ENCODE results near the gene L3MBTL4.
"Not testable (repeated sequence)": the region's sequence is repeated elsewhere in the genome, so short reads cannot be mapped to it uniquely, and the experiment has no call there.

Gene L3MBTL4

GRCh38 chr18:6382963-6383362 is 31.7 kb downstream of the L3MBTL4 start:
- Mint-ChIP-seq H3K4me1 (no peaks in the 10 kb centered on the region), H3K27me3 (no peaks in the 10 kb centered on the region), H3K27ac (no peak overlapping the region), H3K4me3 (no peak overlapping the region), H3K9me3 (peaks cover 8 to 9% of the 10 kb centered on the region in 2 donors)
- no peak for ATAC-seq
- DNase-seq = no peak

GRCh38 chr18:6377473-6377872 is 37.2 kb downstream of the L3MBTL4 start:
- not testable (repeated sequence) for H3K4me3 Mint-ChIP-seq, DNase-seq, H3K27me3 Mint-ChIP-seq, H3K4me1 Mint-ChIP-seq, H3K27ac Mint-ChIP-seq, ATAC-seq
- H3K9me3 Mint-ChIP-seq = peaks cover 9 to 30% of the 10 kb centered on the region in 2 donors

- DNase-seq (no peak), ATAC-seq (no peak)
- Mint-ChIP-seq H3K27ac (no peak overlapping the region), H3K27me3 (no peaks in the 10 kb centered on the region), H3K4me3 (no peak overlapping the region), H3K9me3 (peaks cover 5 to 30% of the 10 kb centered on the region in 2 donors), H3K4me1 (no peaks in the 10 kb centered on the region)
These were observed 38.1 kb downstream of the L3MBTL4 start for GRCh38 chr18:6376433-6377229.

GRCh38 chr18:6374935-6375529 is 39.7 kb downstream of the L3MBTL4 start:
- Mint-ChIP-seq H3K9me3 (peaks cover 5 to 25% of the 10 kb centered on the region in 2 donors), H3K4me3 (no peak overlapping the region), H3K27ac (peak overlapping the region in 1 of 2 donors; percentile 19), H3K4me1 (no peaks in the 10 kb centered on the region), H3K27me3 (no peaks in the 10 kb centered on the region)
- ATAC-seq (no peak), DNase-seq (no peak)

DNA sequence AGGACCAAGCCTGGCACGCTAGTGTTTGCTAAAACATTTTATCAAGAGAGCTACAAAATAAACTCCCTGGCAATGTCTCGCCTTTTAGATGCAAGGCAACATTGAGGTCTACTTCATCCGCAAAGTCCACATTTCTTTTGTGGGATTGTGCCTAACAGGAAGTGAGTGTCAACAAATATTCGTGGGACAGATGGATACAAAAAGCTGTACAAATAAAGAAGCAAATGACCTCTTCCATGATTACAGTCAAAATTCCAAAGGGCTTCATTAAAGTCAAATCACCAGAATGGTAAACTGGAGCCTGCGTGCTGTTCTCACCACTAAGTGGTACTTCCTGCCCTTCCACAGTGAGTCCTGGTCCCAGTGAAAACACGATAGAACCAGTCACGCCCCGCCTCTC is 40.4 kb downstream of the L3MBTL4 start:
- Mint-ChIP-seq H3K9me3 (peaks cover 5 to 22% of the 10 kb centered on the region in 2 donors), H3K4me3 (no peak overlapping the region), H3K27me3 (no peaks in the 10 kb centered on the region), H3K4me1 (no peaks in the 10 kb centered on the region), H3K27ac (no peak overlapping the region)
- ATAC-seq (no peak), DNase-seq (no peak)

DNA sequence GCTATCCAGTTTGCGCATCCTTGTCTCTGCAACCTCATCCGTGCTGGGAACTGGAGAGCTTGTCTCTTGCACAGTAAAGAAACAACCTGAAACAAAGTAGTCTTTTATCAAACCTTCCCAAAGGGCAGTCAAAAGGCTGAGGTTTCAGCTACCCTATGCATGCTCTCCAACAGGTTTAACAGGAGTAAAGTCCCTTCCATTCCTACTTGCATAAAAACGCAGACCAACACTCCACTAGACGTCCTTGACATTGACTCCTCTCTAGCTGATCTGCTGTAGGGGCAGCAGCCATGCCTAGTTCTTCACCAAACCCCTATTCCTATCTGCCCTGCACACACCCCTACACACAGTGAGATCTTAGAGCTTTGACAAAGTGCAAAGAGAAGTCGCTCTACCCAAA is 41.5 kb downstream of the L3MBTL4 start:
- DNase-seq (no peak), ATAC-seq (no peak)
- H3K9me3 Mint-ChIP-seq = peaks cover 5 to 24% of the 10 kb centered on the region in 2 donors
- no peak overlapping the region for H3K27ac Mint-ChIP-seq
- no peak overlapping the region for H3K4me3 Mint-ChIP-seq
- H3K27me3 Mint-ChIP-seq = no peaks in the 10 kb centered on the region
- no peaks in the 10 kb centered on the region for H3K4me1 Mint-ChIP-seq

- DNase-seq = no peak
- no peak overlapping the region for H3K4me3 Mint-ChIP-seq
- no peaks in the 10 kb centered on the region for H3K4me1 Mint-ChIP-seq
- no peak for ATAC-seq
- peaks cover 2 to 22% of the 10 kb centered on the region in 2 donors for H3K9me3 Mint-ChIP-seq
- no peak overlapping the region for H3K27ac Mint-ChIP-seq
- no peaks in the 10 kb centered on the region for H3K27me3 Mint-ChIP-seq
These were observed 43.6 kb downstream of the L3MBTL4 start for GRCh38 chr18:6370886-6371635.

DNA sequence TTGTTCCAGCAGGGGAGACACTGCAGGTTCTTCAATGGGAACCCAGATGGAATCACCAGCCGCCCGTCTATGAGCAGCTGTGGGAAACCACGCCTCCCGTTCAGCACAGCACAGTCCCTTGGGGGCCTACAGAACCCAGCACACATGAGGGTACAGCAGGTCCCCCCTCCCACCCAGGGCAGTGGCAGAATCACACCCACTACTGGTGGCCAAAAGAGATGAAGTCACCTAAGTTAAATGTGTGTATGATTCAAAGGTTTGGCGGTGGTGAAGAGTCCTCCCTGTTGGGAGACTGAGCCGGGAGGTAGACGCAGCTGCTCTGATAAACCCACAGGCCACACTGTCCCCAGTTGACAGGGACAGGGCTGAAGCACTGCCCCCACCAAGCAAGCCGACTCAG is 44.3 kb downstream of the L3MBTL4 start:
- H3K4me1 Mint-ChIP-seq = no peaks in the 10 kb centered on the region
- DNase-seq (no peak), ATAC-seq (no peak)

GRCh38 chr18:6368017-6368416 is 46.7 kb downstream of the L3MBTL4 start:
- Mint-ChIP-seq H3K4me3 (no peak overlapping the region), H3K9me3 (peaks cover 0 to 5% of the 10 kb centered on the region in 2 donors), H3K27me3 (no peaks in the 10 kb centered on the region), H3K4me1 (no peaks in the 10 kb centered on the region), H3K27ac (no peak overlapping the region)
- DNase-seq (no peak), ATAC-seq (no peak)

More for the DNA sequence above, 44.3 kb downstream of the L3MBTL4 start:
- peaks cover 0 to 16% of the 10 kb centered on the region in 2 donors for H3K9me3 Mint-ChIP-seq
- no peaks in the 10 kb centered on the region for H3K27me3 Mint-ChIP-seq
- H3K4me3 Mint-ChIP-seq = no peak overlapping the region
- no peak overlapping the region for H3K27ac Mint-ChIP-seq

- Mint-ChIP-seq H3K4me3 (no peak overlapping the region), H3K27me3 (no peaks in the 10 kb centered on the region), H3K9me3 (peaks cover 0 to 5% of the 10 kb centered on the region in 2 donors), H3K4me1 (no peaks in the 10 kb centered on the region), H3K27ac (no peak overlapping the region)
- DNase-seq = no peak
- no peak for ATAC-seq
These were observed 47.5 kb downstream of the L3MBTL4 start for GRCh38 chr18:6367208-6367607.

DNA sequence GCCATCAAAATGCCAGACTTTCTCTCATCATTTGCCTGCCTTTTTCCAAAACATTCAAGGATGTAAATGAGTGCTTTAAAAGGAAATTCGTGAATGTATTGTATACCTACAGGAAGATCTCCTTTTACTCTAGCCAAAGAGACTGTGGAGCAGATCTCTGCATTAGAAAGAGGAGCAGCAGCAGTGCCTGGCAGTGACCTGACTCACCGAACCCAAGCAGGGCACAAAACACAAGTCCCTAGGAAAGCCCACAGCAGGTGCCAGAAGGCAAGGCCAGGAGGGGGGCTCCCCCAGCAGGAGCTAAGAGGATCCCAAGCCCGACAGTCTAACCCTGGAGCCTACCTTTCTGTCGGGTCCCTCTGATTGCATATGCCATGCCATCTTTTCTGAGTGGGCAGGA is 47.9 kb downstream of the L3MBTL4 start:
- DNase-seq (no peak), ATAC-seq (no peak)
- no peaks in the 10 kb centered on the region for H3K27me3 Mint-ChIP-seq
- no peak overlapping the region for H3K27ac Mint-ChIP-seq
- peaks cover 0 to 5% of the 10 kb centered on the region in 2 donors for H3K9me3 Mint-ChIP-seq
- no peaks in the 10 kb centered on the region for H3K4me1 Mint-ChIP-seq
- no peak overlapping the region for H3K4me3 Mint-ChIP-seq

DNA sequence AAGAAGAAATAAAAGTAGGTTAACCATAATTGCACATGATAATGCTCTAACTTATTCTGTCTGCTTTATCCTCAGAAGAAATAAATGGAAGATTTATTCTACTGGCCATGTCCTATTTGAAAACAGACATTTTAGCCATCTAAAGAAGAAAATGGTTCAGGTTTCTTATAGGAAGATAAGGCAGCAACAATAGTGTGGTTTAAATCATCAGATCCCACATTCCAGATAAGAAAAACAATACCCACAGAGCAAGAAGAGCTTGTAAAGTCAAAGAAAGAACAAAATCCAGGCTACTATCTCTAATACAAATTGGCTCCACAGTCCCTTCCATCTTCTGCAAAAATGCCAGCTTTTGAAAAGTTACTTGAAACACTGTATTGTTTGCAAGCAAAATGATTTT is 49.3 kb downstream of the L3MBTL4 start:
- H3K27me3 Mint-ChIP-seq = no peaks in the 10 kb centered on the region
- peaks cover 0 to 5% of the 10 kb centered on the region in 2 donors for H3K9me3 Mint-ChIP-seq
- H3K4me1 Mint-ChIP-seq = no peaks in the 10 kb centered on the region
- H3K27ac Mint-ChIP-seq = no peak overlapping the region
- no peak overlapping the region for H3K4me3 Mint-ChIP-seq
- ATAC-seq (no peak), DNase-seq (no peak)

DNA sequence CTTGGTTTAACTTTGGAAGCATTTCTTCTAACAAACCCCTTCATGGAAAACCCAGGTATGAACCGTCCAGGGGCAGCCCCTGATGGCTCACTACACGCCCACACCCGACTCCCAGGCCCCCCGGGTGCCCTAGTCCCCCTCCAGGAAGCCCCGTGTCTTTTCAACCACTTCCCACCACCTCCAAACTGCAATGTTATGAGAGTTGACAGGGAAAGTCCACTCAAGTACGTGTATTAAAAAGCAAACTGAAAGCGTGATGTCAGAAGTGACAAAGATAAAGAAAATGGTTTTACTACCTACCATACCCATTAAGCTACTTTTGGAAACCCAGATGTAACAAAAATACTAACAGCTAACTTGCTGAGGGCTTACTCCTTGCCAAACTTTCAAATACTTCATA is 51.5 kb downstream of the L3MBTL4 start:
- ATAC-seq = peak; percentile 64
- H3K27ac Mint-ChIP-seq = peak overlapping the region in 1 of 2 donors; percentile 57
- no peaks in the 10 kb centered on the region for H3K27me3 Mint-ChIP-seq
- no peaks in the 10 kb centered on the region for H3K4me1 Mint-ChIP-seq
- DNase-seq = peak in 1 of 2 donors; percentile 17
- no peak overlapping the region for H3K4me3 Mint-ChIP-seq
- peaks cover 0 to 3% of the 10 kb centered on the region in 2 donors for H3K9me3 Mint-ChIP-seq

- Mint-ChIP-seq H3K27me3 (no peaks in the 10 kb centered on the region), H3K9me3 (no peaks in the 10 kb centered on the region), H3K4me1 (no peaks in the 10 kb centered on the region), H3K27ac (no peak overlapping the region), H3K4me3 (no peak overlapping the region)
- no peak for DNase-seq
- no peak for ATAC-seq
These were observed 52.1 kb downstream of the L3MBTL4 start for GRCh38 chr18:6362559-6363129.

GRCh38 chr18:6357668-6358067 is 57.0 kb downstream of the L3MBTL4 start:
- H3K27me3 Mint-ChIP-seq = no peaks in the 10 kb centered on the region
- H3K9me3 Mint-ChIP-seq = peaks cover 0 to 5% of the 10 kb centered on the region in 2 donors
- H3K27ac Mint-ChIP-seq = no peak overlapping the region
- no peak overlapping the region for H3K4me3 Mint-ChIP-seq
- DNase-seq (no peak), ATAC-seq (no peak)
- H3K4me1 Mint-ChIP-seq = no peaks in the 10 kb centered on the region

All from stimulated activated naive CD8-positive, alpha-beta T cell treated with anti-CD3 and anti-CD28 coated beads, Interleukin-15, amount 100 ng/mL, for 72 hours (primary cell).